ENCODE data around the gene VPREB1.
"Not testable (repeated sequence)": the region's sequence is repeated elsewhere in the genome, so short reads cannot be mapped to it uniquely, and the experiment has no call there.

Gene VPREB1, protein sequence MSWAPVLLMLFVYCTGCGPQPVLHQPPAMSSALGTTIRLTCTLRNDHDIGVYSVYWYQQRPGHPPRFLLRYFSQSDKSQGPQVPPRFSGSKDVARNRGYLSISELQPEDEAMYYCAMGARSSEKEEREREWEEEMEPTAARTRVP

DNA sequence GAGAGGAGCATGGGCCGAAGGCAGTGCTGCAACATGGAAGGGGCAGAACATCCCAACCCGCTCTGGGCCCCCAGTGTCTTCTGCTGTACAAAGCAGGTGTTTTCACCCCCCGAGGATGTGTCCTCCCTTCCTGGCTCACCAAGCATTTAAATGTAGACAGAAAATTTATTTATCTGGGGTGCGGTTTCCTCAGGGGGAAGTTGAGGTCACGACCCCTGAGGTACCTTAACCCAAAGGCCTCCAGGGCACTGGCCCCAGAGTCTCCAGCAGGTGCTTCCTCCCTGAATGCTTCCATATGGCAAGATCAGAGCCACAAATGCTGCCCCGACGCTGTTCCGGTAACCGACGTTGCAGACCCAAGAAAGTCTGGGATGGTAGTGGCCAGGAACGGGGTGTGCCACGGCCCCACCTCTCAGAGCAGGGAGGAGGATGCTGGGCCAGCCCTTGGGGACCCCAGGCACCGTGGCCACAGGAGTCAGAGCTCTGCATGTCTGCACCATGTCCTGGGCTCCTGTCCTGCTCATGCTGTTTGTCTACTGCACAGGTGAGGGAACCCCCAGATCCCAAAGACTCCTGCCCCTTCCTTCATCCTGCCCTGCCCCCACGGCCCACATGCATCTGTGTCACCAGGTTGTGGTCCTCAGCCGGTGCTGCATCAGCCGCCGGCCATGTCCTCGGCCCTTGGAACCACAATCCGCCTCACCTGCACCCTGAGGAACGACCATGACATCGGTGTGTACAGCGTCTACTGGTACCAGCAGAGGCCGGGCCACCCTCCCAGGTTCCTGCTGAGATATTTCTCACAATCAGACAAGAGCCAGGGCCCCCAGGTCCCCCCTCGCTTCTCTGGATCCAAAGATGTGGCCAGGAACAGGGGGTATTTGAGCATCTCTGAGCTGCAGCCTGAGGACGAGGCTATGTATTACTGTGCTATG is at the start of gene VPREB1:
Gene VPREB1, plus strand, starts transcription at position 471 of the 935 bp plus-strand sequence. Its CDS starts 28 bp downstream, at position 499.
- DNase-seq (ENCODE audit: low read depth): no peak

DNA sequence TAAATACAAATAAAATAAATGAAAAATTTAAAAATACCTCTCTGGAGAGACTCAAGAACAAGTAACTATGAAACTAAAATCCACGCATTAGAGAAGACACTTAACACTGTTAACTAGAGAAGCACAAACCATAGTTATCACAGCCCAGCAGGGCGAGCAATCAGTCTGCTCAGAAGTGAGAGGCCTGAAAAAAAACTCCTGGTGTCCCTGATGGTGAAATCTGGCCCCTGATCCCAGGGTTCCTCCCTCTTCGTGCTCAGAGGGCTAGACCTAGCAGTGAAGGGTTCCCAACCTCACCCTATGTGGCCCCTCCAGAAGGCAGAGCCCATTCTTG is 49.7 kb upstream of the VPREB1 start:
- no peak for DNase-seq (ENCODE audit: low read depth)

GRCh38 chr22:22195265-22196017 is 49.1 kb upstream of the VPREB1 start:
- DNase-seq (ENCODE audit: low read depth): peak; percentile 73

GRCh38 chr22:22196018-22196533 is 48.5 kb upstream of the VPREB1 start:
- DNase-seq (ENCODE audit: low read depth): no peak

DNA sequence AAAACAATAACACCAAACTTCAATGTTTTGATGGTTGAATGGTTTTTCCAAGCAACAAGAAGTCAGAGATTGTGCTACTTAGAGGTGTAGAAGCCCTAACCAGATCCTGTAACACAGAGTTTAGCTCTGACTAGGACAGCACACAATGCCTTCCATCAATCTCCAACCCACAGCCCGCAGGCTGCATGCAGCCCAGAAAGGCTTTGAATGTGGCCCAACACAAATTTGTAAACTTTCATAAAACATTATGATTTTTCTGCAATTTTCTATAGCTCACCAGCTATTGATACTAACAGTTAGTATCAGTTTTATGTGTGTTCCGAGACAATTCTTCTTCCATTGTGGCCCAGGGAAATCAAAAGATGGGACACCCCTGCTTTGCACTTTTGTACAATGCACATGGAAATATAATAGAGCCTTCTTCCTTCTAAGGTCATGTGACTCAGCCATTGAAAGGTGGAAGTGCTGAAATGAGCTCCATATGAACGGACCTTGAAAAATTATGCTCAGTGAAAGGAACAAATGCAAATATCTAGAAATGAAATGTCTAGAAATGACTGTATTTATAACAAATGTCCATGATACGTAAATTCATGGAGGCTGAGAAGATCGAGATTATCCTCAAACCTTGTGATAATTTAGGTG is 47.6 kb upstream of the VPREB1 start:
- no peak for DNase-seq (ENCODE audit: low read depth)

- DNase-seq (ENCODE audit: low read depth): no peak
Observed at GRCh38 chr22:22197993-22198402, 46.6 kb upstream of the VPREB1 start.

GRCh38 chr22:22198751-22199150 is 45.8 kb upstream of the VPREB1 start:
- no peak for DNase-seq (ENCODE audit: low read depth)

GRCh38 chr22:22199634-22200033 is 45.0 kb upstream of the VPREB1 start:
- DNase-seq (ENCODE audit: low read depth): no peak

- no peak for DNase-seq (ENCODE audit: low read depth)
Observed at GRCh38 chr22:22200569-22201184, 43.9 kb upstream of the VPREB1 start.

- DNase-seq (ENCODE audit: low read depth): no peak
Observed at GRCh38 chr22:22201185-22201929, 43.2 kb upstream of the VPREB1 start.

GRCh38 chr22:22201930-22202343 is 42.6 kb upstream of the VPREB1 start:
- no peak for DNase-seq (ENCODE audit: low read depth)

DNA sequence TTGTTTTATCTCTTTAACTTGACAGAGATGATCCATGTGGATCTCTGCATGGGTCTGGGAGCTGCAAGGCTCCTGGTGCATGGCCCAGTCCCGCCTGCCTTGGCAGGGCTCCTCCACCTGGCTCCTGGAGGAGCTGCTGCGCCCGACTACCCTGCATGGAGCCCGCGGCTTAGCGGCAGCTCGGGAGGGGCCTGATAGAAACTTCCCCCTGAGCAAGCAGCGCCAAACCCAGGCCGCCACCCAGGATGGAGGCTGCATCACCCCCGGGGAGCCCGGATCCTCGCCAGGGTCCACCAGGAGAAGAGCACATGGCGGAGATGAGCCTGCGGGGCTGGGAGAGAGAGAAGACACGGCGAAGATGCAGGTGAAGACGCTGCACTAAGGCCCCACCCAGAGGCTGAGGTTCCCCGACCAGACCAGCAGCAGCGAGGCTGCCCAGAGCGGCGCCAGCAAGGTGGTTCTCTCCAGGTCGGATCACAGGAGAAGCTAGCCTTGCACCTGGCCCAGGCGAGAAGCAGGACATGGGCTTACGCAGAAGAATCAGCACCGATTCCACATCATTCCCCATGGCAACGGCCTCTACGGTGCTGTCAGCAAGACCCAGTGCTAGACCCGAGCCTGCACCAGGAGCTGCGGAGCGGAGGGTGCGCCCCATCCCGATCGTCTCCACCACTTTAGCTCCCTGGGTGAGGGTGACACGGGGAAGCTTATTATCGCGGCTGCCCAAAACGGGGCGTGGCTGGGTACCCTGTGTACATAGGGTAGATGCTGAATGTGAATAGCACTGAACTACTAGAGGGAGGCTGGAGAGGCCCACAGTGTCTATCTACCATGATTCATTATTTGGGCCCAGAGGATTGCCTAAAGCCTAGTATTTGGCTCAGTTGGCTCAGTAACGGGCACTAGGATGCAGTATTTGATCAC is 41.3 kb upstream of the VPREB1 start:
- DNase-seq (ENCODE audit: low read depth): no peak

GRCh38 chr22:22207845-22208564 is 36.6 kb upstream of the VPREB1 start:
- DNase-seq (ENCODE audit: low read depth): peak; percentile 79

DNA sequence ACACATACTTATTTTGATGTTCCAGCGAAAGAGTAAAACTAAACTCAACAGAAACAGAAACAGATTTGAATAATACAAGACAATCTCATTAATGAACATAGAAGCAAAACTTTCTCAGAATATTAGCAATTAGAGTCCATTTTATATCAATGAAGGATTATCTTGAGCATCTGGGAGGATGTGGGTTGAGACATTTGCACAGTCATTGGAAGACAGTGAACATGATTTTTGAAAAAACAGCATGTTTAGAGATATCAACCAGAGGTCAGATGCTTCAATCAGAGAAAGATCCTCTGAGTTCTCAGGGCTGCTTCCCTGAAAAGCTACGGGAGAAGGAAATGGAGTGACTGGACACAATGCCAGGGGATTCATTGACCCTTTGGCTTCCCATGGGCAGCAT is 35.9 kb upstream of the VPREB1 start:
- no peak for DNase-seq (ENCODE audit: low read depth)

DNA sequence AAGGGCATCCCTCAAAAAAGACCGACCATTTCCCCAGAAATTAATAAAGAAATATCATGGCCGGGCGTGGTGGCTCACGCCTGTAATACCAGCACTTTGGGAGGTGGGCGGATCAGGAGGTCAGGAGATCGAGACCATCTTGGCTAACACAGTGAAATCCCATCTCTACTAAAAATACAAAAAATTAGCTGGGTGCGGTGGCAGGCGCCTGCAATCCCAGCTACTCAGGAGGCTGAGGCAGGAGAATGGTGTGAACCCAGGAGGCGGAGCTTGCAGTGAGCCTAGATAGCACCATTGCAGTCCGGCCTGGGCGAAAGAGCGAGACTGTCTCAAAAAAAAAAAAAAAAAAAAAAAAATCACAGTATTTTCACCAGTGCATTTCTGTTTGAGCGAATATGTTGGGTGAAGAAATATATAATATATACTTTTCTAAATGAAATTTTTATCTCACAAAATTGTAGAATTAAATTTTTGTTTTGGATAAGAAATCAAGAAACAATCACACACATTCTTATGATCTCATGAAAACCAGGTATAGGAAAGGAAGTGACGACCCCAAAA is 35.4 kb upstream of the VPREB1 start:
- not testable (repeated sequence) for DNase-seq (ENCODE audit: low read depth)

DNA sequence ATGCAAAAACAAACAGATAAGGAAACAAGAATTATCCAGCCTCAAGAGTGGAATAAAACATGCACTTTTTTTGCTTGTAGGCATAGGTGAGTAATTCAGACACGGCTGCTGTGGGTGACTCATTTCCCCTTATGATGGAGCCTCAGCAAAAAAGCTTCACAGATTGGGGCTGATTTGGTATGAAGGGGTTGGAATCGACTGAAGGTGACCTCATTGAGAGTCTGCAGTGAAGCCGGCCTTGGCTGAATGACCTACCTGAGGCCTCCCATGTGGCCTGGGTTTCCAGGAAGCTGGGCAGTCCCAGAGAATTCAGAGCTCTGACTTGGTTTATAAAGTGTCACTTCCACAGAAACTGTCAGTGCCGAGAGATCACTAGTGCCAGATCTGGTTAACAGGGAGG is 34.2 kb upstream of the VPREB1 start:
- peak; percentile 62 for DNase-seq (ENCODE audit: low read depth)

DNA sequence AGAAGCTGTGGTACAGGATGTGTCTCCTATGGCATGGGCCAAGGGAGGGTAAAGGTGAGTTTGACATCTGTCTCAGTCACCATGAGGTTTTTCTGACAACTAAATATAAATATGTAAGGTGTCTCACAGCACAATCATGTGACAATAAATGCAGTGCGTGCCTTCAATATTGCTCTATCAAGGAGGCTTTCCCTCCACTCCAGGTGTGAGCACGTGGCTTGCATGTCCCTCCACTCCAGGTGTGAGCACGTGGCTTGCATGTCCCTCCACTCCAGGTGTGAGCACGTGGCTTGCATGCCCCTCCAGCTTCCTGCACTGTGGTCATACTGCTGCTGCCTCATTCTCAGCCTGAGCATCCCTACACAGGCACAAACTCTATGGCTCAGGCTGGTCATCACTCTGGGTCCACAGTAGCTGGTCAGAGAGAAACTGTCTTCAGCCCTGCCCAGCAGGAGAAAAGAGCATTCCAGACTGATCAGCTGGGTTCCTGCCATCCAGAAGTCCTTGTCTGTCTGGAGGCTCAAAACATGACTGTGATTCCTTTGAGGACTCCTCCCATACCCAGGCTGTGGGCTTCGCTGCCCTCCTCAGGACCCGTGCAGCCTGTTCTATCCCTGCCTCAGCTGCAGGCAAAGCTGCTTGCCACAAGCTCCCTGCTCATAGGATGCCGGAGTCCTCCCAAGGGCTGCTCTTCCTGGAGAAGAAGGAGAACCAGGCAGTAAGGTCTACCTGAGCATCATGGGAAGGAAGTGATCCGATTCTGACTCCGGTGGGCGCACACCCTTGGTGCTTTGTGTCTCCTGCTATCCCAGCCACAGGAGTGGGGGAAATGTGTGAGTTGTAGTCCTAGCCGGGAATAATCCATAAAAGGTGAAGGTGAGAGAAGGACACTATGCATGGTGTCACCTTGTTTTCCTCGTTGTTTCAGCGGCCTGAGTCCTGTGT is 33.4 kb upstream of the VPREB1 start:
- DNase-seq (ENCODE audit: low read depth): no peak

GRCh38 chr22:22213231-22213630 is 31.4 kb upstream of the VPREB1 start:
- no peak for DNase-seq (ENCODE audit: low read depth)
